SJSA1 (cell line): ENCODE data around the gene CBY1. TPM values are rescaled to one million over a fixed set of nuclear protein-coding genes. Genes with fewer than 3 reads are reported as not detected.

ENCODE experiments used
- DNase-seq, 2 experiments: peaks; one replicate each; pipeline ENCODE4 v3.0.0-alpha.2; 2015 to 2020; ENCODE audit warnings: low spot score in 2 of 2, low read depth in 1 of 2
- H3K27ac ChIP-seq: fragments of 250-450 bp; sonication (Bioruptor Pico); 2 replicates; pipeline ENCODE4 v1.5.1; 2020; ENCODE audit warnings: mild to moderate bottlenecking, moderate library complexity
- H3K27me3 ChIP-seq: fragments of 250-450 bp; sonication (Bioruptor Pico); replicated peaks from 2 replicates; pipeline ENCODE4 v1.5.1; 2020; ENCODE audit warnings: mild to moderate bottlenecking, moderate library complexity
- H3K36me3 ChIP-seq: fragments of 250-450 bp; sonication (Bioruptor Pico); 2 replicates; pipeline ENCODE4 v1.5.1; 2020; ENCODE audit warnings: mild to moderate bottlenecking
- H3K4me1 ChIP-seq: fragments of 250-450 bp; sonication (Bioruptor Pico); replicated peaks from 2 replicates; pipeline ENCODE4 v1.6.1; 2021; ENCODE audit warnings: mild to moderate bottlenecking
- H3K4me3 ChIP-seq: fragments of 250-450 bp; sonication (Bioruptor Pico); 2 replicates; pipeline ENCODE4 v1.5.1; 2020; ENCODE audit warnings: mild to moderate bottlenecking
- H3K9me3 ChIP-seq: fragments of 250-450 bp; sonication (Bioruptor Pico); replicated peaks from 2 replicates; pipeline ENCODE4 v1.5.1; 2020; ENCODE audit warnings: mild to moderate bottlenecking
- total RNA-seq: library from RNA; depleted of rRNA; stranded (reverse); fragments of >200 nt; shearing (Covaris generic); gene quantifications from 2 replicates; pipeline ENCODE4 v1.2.3, GENCODE V29; 2014

The CBY1 gene
- total RNA-seq, 1 experiment from 2014 or later, result 13.5 TPM

GRCh38 chr22:38674888-38675287 lies 18.4 kb downstream of the CBY1 start:
- H3K4me1 ChIP-seq, result no peaks in the 10 kb centered on the region
- H3K27me3 ChIP-seq, result no peaks in the 10 kb centered on the region
- no peak overlapping the region for H3K4me3 ChIP-seq
- H3K9me3 ChIP-seq, result no peaks in the 10 kb centered on the region
- DNase-seq, result no peak
- no peaks in the 10 kb centered on the region; the same call in none of the 2 replicates for H3K36me3 ChIP-seq
- no peak overlapping the region for H3K27ac ChIP-seq

DNA sequence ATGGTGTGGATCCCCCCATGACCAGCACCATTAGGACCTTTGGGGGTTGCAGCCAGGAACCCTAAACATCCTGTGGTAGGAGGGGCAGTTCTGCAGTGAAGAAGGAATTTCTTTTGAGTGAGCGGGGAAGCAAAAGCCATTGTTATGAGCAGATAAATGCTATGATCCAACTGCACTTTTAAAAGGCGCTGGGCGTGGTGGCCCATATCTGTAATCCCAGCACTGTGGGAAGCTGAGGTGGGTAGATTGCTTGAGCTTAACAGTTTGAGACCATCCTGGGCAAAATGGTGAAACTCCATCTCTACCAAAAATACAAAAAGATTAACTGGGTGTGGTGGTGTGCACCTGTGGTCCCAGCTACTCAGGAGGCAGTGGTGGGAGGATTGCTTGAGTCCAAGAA lies 19.4 kb downstream of the CBY1 start:
- no peaks in the 10 kb centered on the region for H3K27me3 ChIP-seq
- H3K9me3 ChIP-seq, result no peaks in the 10 kb centered on the region
- no peak overlapping the region for H3K27ac ChIP-seq
- no peaks in the 10 kb centered on the region; the same call in none of the 2 replicates for H3K36me3 ChIP-seq
- no peak overlapping the region for H3K4me3 ChIP-seq
- H3K4me1 ChIP-seq, result no peaks in the 10 kb centered on the region
- no peak for DNase-seq

- Histone ChIP-seq H3K27ac (peak within 1 kb of the TSS; percentile 26; the same call in 1 of the 2 replicates), H3K9me3 (no peaks in the 10 kb centered on the region; the same call in 1 of the 2 replicates), H3K36me3 (peaks cover 39% of the 10 kb centered on the region), H3K4me1 (peaks cover 5% of the 10 kb centered on the region), H3K4me3 (peak within 1 kb of the TSS; percentile 84), H3K27me3 (no peaks in the 10 kb centered on the region)
- peak; percentile 83 to 89 for DNase-seq
These were observed 25.3 kb downstream of the CBY1 start, which contains the start of gene TOMM22 for GRCh38 chr22:38681582-38682335. Gene TOMM22, plus strand, starts transcription at chr22:38681957. Its CDS starts 22 bp downstream, at chr22:38681979.

DNA sequence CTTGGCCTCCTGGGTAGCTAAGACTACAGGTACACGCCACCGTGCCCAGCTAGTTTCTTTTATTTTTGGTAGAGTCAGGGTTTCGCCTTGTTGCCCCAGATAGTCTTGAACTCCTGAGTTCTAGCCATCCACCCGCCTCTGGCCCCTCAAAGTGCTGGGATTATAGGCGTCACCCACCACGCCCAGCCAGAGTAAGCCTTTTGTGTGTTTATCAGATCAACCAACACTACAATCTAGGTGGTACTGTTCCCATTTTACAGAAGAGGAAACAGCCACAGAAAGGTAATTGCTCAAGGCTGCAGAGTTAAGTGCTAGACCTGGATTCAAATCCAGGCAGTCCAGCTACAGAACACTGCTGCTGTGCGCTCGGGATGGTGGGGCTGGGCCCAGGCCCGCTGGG lies 28.5 kb downstream of the CBY1 start:
- H3K4me3 ChIP-seq, result no peak overlapping the region
- peaks cover 70% of the 10 kb centered on the region for H3K36me3 ChIP-seq
- H3K27ac ChIP-seq, result no peak overlapping the region
- H3K4me1 ChIP-seq, result peaks cover 5% of the 10 kb centered on the region
- DNase-seq, result no peak
- no peaks in the 10 kb centered on the region; the same call in 1 of the 2 replicates for H3K9me3 ChIP-seq
- no peaks in the 10 kb centered on the region for H3K27me3 ChIP-seq

DNA sequence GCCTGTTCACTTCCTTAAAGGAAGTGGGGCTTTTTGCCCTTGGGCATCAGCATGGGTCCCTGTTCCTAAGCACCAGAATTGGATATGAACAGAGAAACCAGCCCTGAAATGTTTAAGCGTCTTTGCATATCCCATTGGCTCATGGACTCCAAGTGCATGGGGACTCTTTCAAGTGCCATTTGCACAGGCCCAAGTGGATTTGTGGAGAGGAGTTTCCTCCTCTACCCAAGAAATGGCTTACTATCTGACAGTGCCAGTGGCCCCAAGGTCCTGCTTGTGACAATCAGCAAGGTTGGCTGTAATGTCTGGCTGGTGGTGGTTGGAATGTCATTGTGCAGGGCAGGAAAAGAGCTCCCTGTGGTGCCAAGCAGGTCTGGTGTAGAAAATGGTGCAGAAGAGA lies 29.3 kb downstream of the CBY1 start:
- Histone ChIP-seq H3K36me3 (peaks cover 78% of the 10 kb centered on the region), H3K4me1 (peaks cover 5% of the 10 kb centered on the region), H3K4me3 (no peak overlapping the region), H3K27me3 (no peaks in the 10 kb centered on the region), H3K9me3 (no peaks in the 10 kb centered on the region; the same call in 1 of the 2 replicates), H3K27ac (no peak overlapping the region)
- DNase-seq, result no peak

DNA sequence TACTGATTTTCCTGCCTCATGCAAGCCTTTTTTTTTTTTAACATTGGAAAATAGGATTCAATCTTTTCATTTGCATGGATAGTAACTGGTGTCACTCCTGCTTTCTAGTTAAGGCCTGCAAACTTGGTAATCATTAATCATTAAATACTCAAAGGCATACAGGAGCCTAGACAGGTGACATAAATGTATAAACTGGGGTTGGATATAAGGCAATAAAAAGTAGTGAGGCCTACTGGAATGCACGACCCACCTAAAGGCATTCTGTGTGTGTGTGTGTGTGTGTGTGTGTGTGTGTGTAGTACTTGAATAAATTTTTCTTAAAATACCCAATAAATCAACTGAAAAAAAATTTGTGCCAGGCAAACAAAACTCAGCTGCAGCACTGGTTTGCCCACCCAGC lies 33.2 kb downstream of the CBY1 start:
- no peak for DNase-seq
- Histone ChIP-seq H3K36me3 (peaks cover 93% of the 10 kb centered on the region), H3K4me3 (no peak overlapping the region), H3K4me1 (no peaks in the 10 kb centered on the region), H3K27me3 (no peaks in the 10 kb centered on the region), H3K9me3 (no peaks in the 10 kb centered on the region), H3K27ac (no peak overlapping the region)

DNA sequence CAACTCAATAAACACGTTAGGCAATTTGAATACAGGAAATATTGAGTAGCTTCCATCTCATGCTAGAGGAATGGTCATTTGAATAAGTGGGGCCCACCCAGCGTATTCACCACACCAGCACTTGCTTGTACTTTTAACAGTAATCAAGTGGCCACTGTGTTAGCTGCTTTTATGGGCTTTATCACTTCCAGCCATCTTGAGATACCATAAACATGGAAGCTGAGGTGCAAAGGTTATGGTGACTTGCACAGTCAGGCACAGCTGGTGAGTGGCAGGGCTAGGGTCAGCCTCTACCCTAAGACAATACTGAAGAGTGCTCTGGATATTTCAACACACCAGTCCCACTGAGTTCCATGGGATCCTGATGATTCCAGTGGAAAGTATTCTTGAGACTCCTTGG lies 37.6 kb downstream of the CBY1 start:
- Histone ChIP-seq H3K4me1 (peaks cover 29% of the 10 kb centered on the region), H3K4me3 (no peak overlapping the region), H3K9me3 (no peaks in the 10 kb centered on the region), H3K27me3 (no peaks in the 10 kb centered on the region), H3K36me3 (peaks cover 67% of the 10 kb centered on the region), H3K27ac (no peak overlapping the region)
- no peak for DNase-seq

DNA sequence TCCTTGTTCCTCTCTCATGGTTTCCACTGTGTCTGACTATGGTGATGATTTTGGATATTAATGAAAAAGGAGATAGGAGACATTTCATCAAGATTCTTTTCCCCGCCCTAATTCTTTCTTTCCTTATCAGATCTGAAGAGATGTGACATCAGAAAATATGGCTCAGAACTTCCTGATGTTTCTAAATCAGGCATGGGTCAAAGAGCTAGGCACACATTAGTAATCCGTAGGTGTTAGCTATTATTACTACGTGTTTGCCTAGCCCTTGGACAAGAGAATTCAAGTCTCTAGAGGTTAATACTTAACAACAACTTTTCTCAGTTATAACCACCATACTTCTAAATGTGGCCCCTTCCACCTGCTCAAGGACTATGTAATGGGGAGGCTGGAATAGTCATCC lies 38.5 kb downstream of the CBY1 start:
- no peak overlapping the region for H3K27ac ChIP-seq
- peaks cover 63% of the 10 kb centered on the region for H3K36me3 ChIP-seq
- H3K4me1 ChIP-seq, result peaks cover 36% of the 10 kb centered on the region
- no peak overlapping the region for H3K4me3 ChIP-seq
- H3K27me3 ChIP-seq, result no peaks in the 10 kb centered on the region
- DNase-seq, result no peak
- H3K9me3 ChIP-seq, result no peaks in the 10 kb centered on the region

GRCh38 chr22:38696606-38697424 lies 40.4 kb downstream of the CBY1 start:
- H3K4me1 ChIP-seq, result peaks cover 46% of the 10 kb centered on the region
- H3K9me3 ChIP-seq, result peaks cover 6% of the 10 kb centered on the region; the same call in 1 of the 2 replicates
- peak; percentile 53 to 67 for DNase-seq
- peaks cover 55% of the 10 kb centered on the region for H3K36me3 ChIP-seq
- H3K27me3 ChIP-seq, result no peaks in the 10 kb centered on the region
- peak overlapping the region; percentile 76 for H3K27ac ChIP-seq
- no peak overlapping the region for H3K4me3 ChIP-seq

DNA sequence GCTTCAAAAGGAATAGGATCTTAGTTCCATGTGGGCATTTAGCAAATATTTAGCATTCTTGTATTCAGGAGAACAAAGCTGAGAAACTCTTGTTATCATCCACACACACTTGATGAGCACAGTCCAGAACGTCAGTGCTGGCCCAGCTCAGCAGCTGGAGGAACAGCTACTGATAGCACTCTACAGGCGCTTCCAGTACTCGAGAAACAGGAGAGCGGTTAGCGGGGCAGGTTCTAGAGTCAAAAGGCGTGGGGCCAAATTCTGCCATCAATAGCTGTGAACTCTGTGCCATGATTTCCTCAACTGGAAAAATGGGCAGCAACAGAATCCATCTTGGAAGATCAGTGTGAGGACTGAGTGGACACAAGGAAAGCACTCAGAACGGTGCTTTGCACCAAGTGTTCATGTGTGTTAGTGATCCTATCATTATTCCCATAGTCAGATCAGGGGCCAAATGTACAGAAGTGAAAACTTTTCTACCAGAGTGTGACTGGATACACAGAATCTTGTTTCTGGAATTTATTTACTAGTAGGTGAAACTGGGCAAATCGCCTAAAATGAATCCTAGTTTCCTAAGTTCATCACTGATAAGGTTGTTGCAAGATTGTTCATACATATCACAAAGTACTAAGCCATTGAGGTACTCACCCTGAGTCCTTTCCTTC lies 41.1 kb downstream of the CBY1 start:
- no peak for DNase-seq
- H3K36me3 ChIP-seq, result peaks cover 49% of the 10 kb centered on the region
- peak overlapping the region; percentile 76 for H3K27ac ChIP-seq
- H3K4me1 ChIP-seq, result peaks cover 46% of the 10 kb centered on the region
- peaks cover 6% of the 10 kb centered on the region; the same call in 1 of the 2 replicates for H3K9me3 ChIP-seq
- H3K4me3 ChIP-seq, result no peak overlapping the region
- no peaks in the 10 kb centered on the region for H3K27me3 ChIP-seq

DNA sequence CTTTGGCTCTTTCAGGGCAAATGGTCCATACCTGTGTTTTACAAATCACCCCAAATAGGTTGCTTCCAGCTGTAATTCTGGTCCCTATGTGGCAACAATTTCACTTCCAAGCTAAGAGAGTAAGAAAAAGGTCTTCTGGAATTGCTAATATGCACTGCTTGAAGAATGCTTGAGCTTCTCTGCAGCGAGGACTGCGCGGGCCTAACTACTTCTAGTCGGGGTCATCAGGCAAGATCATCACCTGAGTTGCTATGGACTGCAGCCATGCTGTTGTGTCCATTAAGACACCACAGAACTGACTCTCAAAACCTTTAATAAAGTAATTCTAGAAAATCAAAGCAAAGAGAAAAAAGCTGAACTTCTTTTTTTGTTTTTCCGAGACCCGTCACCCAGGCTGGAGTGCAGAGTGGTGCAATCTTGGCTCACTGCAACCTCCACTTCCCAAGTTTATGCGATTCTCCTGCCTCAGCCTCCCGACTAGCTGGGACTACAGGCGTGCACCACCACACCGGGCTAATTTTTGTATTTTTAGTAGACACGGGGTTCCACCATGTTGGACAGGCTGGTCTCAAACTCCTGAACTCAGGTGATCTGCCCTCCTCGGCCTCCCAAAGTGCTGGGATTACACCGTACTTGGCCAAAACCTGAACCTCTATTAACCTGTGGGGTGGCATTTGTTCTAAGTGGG lies 42.1 kb downstream of the CBY1 start:
- peaks cover 6% of the 10 kb centered on the region; the same call in 1 of the 2 replicates for H3K9me3 ChIP-seq
- H3K36me3 ChIP-seq, result peaks cover 41% of the 10 kb centered on the region
- no peak for DNase-seq
- peak overlapping the region; percentile 97 for H3K4me3 ChIP-seq
- H3K27ac ChIP-seq, result no peak overlapping the region
- H3K4me1 ChIP-seq, result peaks cover 46% of the 10 kb centered on the region
- no peaks in the 10 kb centered on the region for H3K27me3 ChIP-seq

GRCh38 chr22:38699143-38699542 lies 42.7 kb downstream of the CBY1 start:
- DNase-seq, result no peak
- H3K27ac ChIP-seq, result peak overlapping the region; percentile 93
- peaks cover 46% of the 10 kb centered on the region for H3K4me1 ChIP-seq
- H3K9me3 ChIP-seq, result peaks cover 6% of the 10 kb centered on the region; the same call in 1 of the 2 replicates
- peak overlapping the region; percentile 97 for H3K4me3 ChIP-seq
- H3K36me3 ChIP-seq, result peaks cover 36% of the 10 kb centered on the region
- no peaks in the 10 kb centered on the region for H3K27me3 ChIP-seq

GRCh38 chr22:38699784-38700183 lies 43.3 kb downstream of the CBY1 start:
- Histone ChIP-seq H3K27ac (peak overlapping the region; percentile 93), H3K4me3 (peak overlapping the region; percentile 97), H3K4me1 (peaks cover 50% of the 10 kb centered on the region), H3K36me3 (peaks cover 31% of the 10 kb centered on the region), H3K27me3 (no peaks in the 10 kb centered on the region), H3K9me3 (peaks cover 6% of the 10 kb centered on the region; the same call in 1 of the 2 replicates)
- DNase-seq, result peak in 1 of 2 experiments; percentile 58
